Caco-2 (cell line): ENCODE data around the gene RRP8. TPM values are rescaled to one million over a fixed set of nuclear protein-coding genes. Genes with fewer than 3 reads are reported as not detected.

ENCODE experiments used
- BruUV-seq: library from RNA; stranded (reverse); fragments of 400-500 nt; replicated peaks from 2 replicates; lab custom pipeline; 2021; lab: Mats Ljungman, UMichigan
- CTCF ChIA-PET: fragments of 300-600 bp; sonication (Branson Sonifier 250); formaldehyde crosslinking; loops from one replicate; lab custom pipeline; 2022; ENCODE audit warnings: antibody characterized with exemption; lab: Charles Lee
- POLR2A ChIA-PET: fragments of 300-600 bp; sonication (Branson Sonifier 250); formaldehyde crosslinking; loops from one replicate; lab custom pipeline; 2022; ENCODE audit warnings: antibody characterized with exemption; lab: Charles Lee
- DNase-seq, 2 experiments: peaks; one replicate each; pipeline versions ENCODE4 v3.0.0 to v3.0.0-alpha.2; 2020 to 2022
- H3K27me3 ChIP-seq: replicated peaks from 2 replicates; pipeline ENCODE4 v1.6.0; 2011; ENCODE audit warnings: low read length; ENCODE audit not compliant: control insufficient read depth, insufficient read depth
- H3K36me3 ChIP-seq: 2 replicates; pipeline ENCODE4 v1.5.1; 2011; ENCODE audit warnings: low read length; ENCODE audit not compliant: control insufficient read depth, insufficient read depth
- H3K4me1 ChIP-seq: fragments of 250-450 bp; sonication (Bioruptor Pico); 2 replicates; pipeline ENCODE4 v1.5.1; 2020; ENCODE audit warnings: mild to moderate bottlenecking
- H3K4me3 ChIP-seq: 2 replicates; pipeline ENCODE4 v1.5.1; 2011; ENCODE audit warnings: low read depth, mild to moderate bottlenecking, control low read depth, low read length
- H3K9me3 ChIP-seq: fragments of 250-450 bp; sonication (Bioruptor Pico); 2 replicates; pipeline ENCODE4 v1.5.1; 2020; ENCODE audit warnings: mild to moderate bottlenecking, moderate library complexity
- H3K27ac Mint-ChIP-seq: one replicate; pipeline ENCODE4 v1.8.0; 2022; ENCODE audit warnings: mixed read lengths; ENCODE audit not compliant: unreplicated experiment
- H3K27me3 Mint-ChIP-seq: one replicate; pipeline ENCODE4 v1.8.0; 2022; ENCODE audit warnings: mixed read lengths; ENCODE audit not compliant: insufficient read depth, unreplicated experiment
- H3K36me3 Mint-ChIP-seq: one replicate; pipeline ENCODE4 v1.8.0; 2022; ENCODE audit warnings: mild to moderate bottlenecking, mixed read lengths; ENCODE audit not compliant: insufficient read depth, unreplicated experiment
- H3K4me1 Mint-ChIP-seq: one replicate; pipeline ENCODE4 v1.8.0; 2022; ENCODE audit warnings: low read depth, mixed read lengths; ENCODE audit not compliant: unreplicated experiment
- H3K4me3 Mint-ChIP-seq: one replicate; pipeline ENCODE4 v1.8.0; 2022; ENCODE audit warnings: mild to moderate bottlenecking, moderate library complexity, mixed read lengths; ENCODE audit not compliant: unreplicated experiment
- H3K9me3 Mint-ChIP-seq: one replicate; pipeline ENCODE4 v1.8.0; 2022; ENCODE audit warnings: mixed read lengths; ENCODE audit not compliant: unreplicated experiment
- intact Hi-C: fragments of 100-400 bp; cut with micrococcal nuclease; formaldehyde crosslinking; loops from one replicate; pipeline ENCODE4 v1.10.0; 2022; ENCODE audit not compliant: unreplicated experiment
- total RNA-seq: library from RNA; stranded (reverse); gene quantifications from 2 replicates; pipeline ENCODE4 v1.2.3, GENCODE V29; 2022
- TF ChIP-seq, protein P1 (sequence below), 2 experiments: fragments of 200-600 bp in 1 of 2; IDR thresholded peaks; 1 replicate in 1 of 2; 2 replicates in 1 of 2; pipeline versions ENCODE4 v1.5.1 to v1.8.0; 2011 to 2022; ENCODE audit warnings: antibody characterized with exemption in 1 of 2, control low read depth in 1 of 2, inconsistent platforms in 1 of 2, low read depth in 1 of 2, low read length in 1 of 2, mild to moderate bottlenecking in 1 of 2, moderate library complexity in 1 of 2; ENCODE audit not compliant: insufficient read depth in 1 of 2, severe bottlenecking in 1 of 2, unreplicated experiment in 1 of 2

RRP8 gene
- total RNA-seq, 1 experiment from 2014 or later = 21.0 TPM

DNA sequence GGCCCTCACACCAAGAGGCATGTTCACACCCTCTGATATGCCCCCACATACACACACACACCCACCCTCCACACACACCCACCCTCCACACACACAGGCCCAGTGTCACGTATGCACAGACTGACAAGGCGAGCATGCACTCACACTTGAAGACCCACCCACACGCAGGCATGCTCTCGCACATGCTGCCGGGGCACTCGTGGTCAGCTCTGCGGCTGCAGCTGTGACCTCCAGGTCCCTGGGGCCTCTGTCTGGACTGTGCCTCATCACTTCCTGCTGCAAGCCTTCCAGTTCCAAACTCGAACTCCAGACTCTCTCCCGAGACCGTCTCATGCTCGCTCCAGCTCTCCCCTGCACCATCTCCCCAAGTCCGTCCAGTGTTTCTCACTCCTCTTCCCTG, 42.7 kb upstream of the RRP8 start:
- no peaks in the 10 kb centered on the region for H3K9me3 Mint-ChIP-seq
- H3K27me3 Mint-ChIP-seq = no peaks in the 10 kb centered on the region
- POLR2A ChIA-PET = no interaction called here
- no peaks in the 10 kb centered on the region for H3K9me3 ChIP-seq
- H3K27me3 ChIP-seq = no peaks in the 10 kb centered on the region; the same call in 1 of the 2 replicates
- no peak for DNase-seq
- H3K36me3 Mint-ChIP-seq = no peaks in the 10 kb centered on the region
- CTCF ChIA-PET = no interaction called here
- H3K4me1 ChIP-seq = peaks cover 8% of the 10 kb centered on the region; the same call in 1 of the 2 replicates
- TF ChIP-seq, protein P1, sequence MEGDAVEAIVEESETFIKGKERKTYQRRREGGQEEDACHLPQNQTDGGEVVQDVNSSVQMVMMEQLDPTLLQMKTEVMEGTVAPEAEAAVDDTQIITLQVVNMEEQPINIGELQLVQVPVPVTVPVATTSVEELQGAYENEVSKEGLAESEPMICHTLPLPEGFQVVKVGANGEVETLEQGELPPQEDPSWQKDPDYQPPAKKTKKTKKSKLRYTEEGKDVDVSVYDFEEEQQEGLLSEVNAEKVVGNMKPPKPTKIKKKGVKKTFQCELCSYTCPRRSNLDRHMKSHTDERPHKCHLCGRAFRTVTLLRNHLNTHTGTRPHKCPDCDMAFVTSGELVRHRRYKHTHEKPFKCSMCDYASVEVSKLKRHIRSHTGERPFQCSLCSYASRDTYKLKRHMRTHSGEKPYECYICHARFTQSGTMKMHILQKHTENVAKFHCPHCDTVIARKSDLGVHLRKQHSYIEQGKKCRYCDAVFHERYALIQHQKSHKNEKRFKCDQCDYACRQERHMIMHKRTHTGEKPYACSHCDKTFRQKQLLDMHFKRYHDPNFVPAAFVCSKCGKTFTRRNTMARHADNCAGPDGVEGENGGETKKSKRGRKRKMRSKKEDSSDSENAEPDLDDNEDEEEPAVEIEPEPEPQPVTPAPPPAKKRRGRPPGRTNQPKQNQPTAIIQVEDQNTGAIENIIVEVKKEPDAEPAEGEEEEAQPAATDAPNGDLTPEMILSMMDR (IDR thresholded peaks at IDR 0.05; ENCODE audit: insufficient read depth in 1 of 2, low read depth in 1 of 2, low read length in 1 of 2, severe bottlenecking in 1 of 2, unreplicated experiment in 1 of 2) = no peak
- no peak overlapping the region for H3K4me3 Mint-ChIP-seq
- H3K36me3 ChIP-seq = no peaks in the 10 kb centered on the region
- no peak overlapping the region for H3K4me3 ChIP-seq
- H3K27ac Mint-ChIP-seq = no peak overlapping the region
- no TSS peak for BruUV-seq
- intact Hi-C loops = no loop called here
- H3K4me1 Mint-ChIP-seq = no peaks in the 10 kb centered on the region

DNA sequence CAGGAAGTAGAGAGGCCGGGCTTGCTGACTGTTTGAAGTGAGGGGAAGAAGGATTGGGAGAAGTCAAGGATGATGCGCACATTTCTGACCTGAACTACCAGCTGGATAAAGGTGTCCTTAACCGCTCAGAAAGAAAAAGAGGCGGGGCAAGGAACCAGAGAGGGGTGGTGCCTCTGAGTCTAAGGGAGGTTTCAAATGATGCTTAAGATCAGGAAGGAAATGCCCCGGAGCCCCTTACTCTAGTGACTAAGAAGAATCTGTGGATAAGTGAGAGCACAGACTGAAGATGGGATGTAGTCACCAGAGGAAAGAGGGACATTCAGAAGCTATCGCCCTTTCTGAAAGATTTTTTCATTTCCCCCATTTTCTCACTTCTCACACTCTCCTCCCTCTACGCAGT, 39.5 kb upstream of the RRP8 start:
- no peak overlapping the region for H3K27ac Mint-ChIP-seq
- ChIA-PET POLR2A (no interaction called here), CTCF (no interaction called here)
- H3K9me3 Mint-ChIP-seq = no peaks in the 10 kb centered on the region
- H3K9me3 ChIP-seq = no peaks in the 10 kb centered on the region
- H3K4me3 ChIP-seq = no peak overlapping the region
- no peaks in the 10 kb centered on the region for H3K36me3 ChIP-seq
- no peak for DNase-seq
- H3K4me1 Mint-ChIP-seq = no peaks in the 10 kb centered on the region
- H3K27me3 ChIP-seq = no peaks in the 10 kb centered on the region; the same call in 1 of the 2 replicates
- TF ChIP-seq, protein P1 (IDR thresholded peaks at IDR 0.05; ENCODE audit: insufficient read depth in 1 of 2, low read depth in 1 of 2, low read length in 1 of 2, severe bottlenecking in 1 of 2, unreplicated experiment in 1 of 2) = no peak
- BruUV-seq = no TSS peak
- intact Hi-C loops = no loop called here
- no peaks in the 10 kb centered on the region for H3K27me3 Mint-ChIP-seq
- no peak overlapping the region for H3K4me3 Mint-ChIP-seq
- peaks cover 4% of the 10 kb centered on the region for H3K4me1 ChIP-seq
- no peaks in the 10 kb centered on the region for H3K36me3 Mint-ChIP-seq

DNA sequence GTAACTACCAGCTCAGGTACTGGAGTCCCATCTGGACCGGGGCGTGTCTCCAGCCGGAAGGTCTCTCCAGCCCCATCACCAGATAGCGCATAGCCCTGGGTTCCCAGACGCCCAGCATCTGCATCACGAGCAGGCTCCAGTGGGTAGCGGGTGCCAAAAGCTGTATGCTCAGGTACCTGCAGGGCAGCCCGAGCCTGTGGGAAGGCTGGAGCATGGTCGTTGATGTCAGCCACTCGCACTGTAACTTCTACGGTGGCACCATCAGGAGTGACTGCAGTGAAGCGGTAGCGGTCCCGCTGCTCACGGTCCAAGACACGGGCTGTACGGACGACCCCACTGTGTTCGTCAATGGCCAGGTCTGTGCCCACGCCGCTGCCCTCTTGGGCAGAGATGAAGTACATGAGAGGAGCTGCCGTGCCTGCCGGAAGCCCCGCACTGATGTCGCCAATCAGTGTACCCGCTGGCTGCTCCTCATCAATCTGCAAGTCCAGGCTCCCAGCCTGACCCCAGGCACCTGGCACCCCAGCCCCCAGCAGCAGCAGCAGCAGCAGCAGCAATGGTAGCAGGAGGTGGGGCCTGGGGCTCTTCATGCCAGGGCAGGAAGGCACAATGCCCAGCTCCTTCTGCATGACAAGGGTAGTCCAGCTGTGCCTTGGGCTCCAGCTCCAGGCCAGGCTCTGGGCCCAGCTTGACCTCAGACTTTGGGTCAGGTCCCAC, 37.7 kb upstream of the RRP8 start:
- Mint-ChIP-seq H3K27me3 (no peaks in the 10 kb centered on the region), H3K27ac (no peak overlapping the region), H3K36me3 (no peaks in the 10 kb centered on the region), H3K9me3 (no peaks in the 10 kb centered on the region), H3K4me1 (no peaks in the 10 kb centered on the region), H3K4me3 (no peak overlapping the region)
- no peaks in the 10 kb centered on the region for H3K9me3 ChIP-seq
- CTCF ChIA-PET = no interaction called here
- POLR2A ChIA-PET = no interaction called here
- no TSS peak for BruUV-seq
- no peaks in the 10 kb centered on the region; the same call in 1 of the 2 replicates for H3K27me3 ChIP-seq
- no peaks in the 10 kb centered on the region for H3K36me3 ChIP-seq
- no peak for DNase-seq
- H3K4me3 ChIP-seq = no peak overlapping the region
- peaks cover 8% of the 10 kb centered on the region for H3K4me1 ChIP-seq
- intact Hi-C loops = no loop called here
- TF ChIP-seq, protein P1 (IDR thresholded peaks at IDR 0.05; ENCODE audit: insufficient read depth in 1 of 2, low read depth in 1 of 2, low read length in 1 of 2, severe bottlenecking in 1 of 2, unreplicated experiment in 1 of 2) = no peak
